ENCODE measurements around the gene CLCNKA.
"Not testable (repeated sequence)": the region's sequence is repeated elsewhere in the genome, so short reads cannot be mapped to it uniquely, and the experiment has no call there.

DNA sequence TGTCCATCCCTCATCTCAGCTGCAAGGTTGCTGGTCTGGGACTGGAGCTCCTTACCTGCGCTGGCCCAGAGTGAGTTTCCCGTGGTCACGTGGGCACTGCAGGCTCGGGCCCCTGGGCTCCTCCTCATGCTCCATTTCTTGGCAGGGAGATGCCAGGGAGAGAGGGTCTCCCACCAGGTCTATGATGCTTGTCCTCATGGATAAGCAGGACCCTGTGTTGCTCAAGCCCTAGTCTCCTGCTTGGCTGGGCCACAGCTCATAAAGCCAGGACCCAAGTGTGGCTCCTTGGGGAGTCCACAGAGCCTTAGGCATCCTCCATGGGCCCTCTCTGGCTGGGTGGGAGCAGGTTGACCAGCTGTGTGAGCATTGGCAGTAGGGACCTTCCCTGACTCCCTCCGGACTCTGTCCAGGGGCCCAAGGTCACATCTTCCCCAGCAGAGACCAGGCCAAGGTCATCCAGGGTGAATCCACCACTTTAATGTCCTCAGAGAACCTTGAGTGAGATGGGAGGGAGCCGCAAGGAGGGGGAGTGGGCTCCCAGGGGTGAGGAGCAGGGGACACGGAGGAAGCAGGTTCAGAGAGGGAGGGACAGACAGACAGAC, 35.6 kb downstream of the CLCNKA start:
- TF ChIP-seq, protein P1, sequence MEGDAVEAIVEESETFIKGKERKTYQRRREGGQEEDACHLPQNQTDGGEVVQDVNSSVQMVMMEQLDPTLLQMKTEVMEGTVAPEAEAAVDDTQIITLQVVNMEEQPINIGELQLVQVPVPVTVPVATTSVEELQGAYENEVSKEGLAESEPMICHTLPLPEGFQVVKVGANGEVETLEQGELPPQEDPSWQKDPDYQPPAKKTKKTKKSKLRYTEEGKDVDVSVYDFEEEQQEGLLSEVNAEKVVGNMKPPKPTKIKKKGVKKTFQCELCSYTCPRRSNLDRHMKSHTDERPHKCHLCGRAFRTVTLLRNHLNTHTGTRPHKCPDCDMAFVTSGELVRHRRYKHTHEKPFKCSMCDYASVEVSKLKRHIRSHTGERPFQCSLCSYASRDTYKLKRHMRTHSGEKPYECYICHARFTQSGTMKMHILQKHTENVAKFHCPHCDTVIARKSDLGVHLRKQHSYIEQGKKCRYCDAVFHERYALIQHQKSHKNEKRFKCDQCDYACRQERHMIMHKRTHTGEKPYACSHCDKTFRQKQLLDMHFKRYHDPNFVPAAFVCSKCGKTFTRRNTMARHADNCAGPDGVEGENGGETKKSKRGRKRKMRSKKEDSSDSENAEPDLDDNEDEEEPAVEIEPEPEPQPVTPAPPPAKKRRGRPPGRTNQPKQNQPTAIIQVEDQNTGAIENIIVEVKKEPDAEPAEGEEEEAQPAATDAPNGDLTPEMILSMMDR (IDR thresholded peaks at IDR 0.05) = not testable (repeated sequence)
- not testable (repeated sequence) for TF ChIP-seq POLR2A (IDR thresholded peaks at IDR 0.05)

All from adrenal gland (tissue), 5 donors.